IPS-NIHi11 (cell line): ENCODE results near the gene ANXA7.

Experiments used
- DNase-seq: peaks from one replicate; pipeline ENCODE4 v3.0.0; 2012; ENCODE audit warnings: mixed read lengths, low spot score

ANXA7 gene

GRCh38 chr10:73413528-73414229 is at the start of gene ANXA7:
Gene ANXA7 (minus strand): TSS chr10:73414058. CDS start chr10:73400856, 13,202 bp downstream.
- peak; percentile 99 for DNase-seq

- DNase-seq = no peak
These were observed 47.0 kb upstream of the ANXA7 start for GRCh38 chr10:73460897-73461296.

- no peak for DNase-seq
These were observed 45.9 kb upstream of the ANXA7 start for GRCh38 chr10:73459683-73460314.

GRCh38 chr10:73456187-73456890 is 42.5 kb upstream of the ANXA7 start:
- DNase-seq = no peak

- DNase-seq = no peak
These were observed 35.3 kb upstream of the ANXA7 start for GRCh38 chr10:73449113-73449512.

DNA sequence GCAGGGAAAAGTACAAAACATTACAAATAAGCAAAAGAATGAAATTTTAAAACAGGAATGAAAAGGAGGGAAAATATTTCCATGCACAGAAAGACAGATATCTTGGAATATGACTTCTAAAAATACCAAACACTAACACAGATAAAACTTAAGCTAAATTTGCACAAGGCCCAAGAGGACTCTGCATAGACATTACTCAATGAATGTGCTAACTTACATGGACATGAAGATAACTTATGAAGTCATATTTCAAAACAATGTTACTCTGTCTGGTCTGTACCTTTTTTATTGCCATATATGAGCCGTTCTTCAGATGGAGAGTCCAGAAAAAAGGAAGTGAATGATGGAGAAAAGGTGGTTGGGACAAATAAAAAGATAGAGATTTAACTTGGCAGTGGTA is 34.5 kb upstream of the ANXA7 start:
- DNase-seq = no peak

DNA sequence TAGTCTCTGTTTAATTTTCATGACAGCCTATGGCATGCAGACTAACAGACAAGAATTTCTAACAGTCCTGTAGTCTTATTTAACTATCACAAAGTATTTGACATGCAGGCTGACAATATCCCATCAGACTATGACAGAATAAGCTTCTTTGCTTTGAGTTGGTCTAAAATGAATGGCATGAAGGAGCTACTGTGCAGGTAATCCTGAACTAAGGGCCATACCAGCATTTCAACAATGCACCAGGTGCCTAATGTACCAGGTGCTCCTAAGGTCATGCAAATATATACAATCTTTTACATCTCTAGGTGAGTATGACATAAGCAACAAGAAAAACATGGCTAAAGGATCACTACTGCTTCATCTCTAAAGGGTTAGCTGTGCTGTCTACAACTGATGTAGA is 33.1 kb upstream of the ANXA7 start:
- no peak for DNase-seq

GRCh38 chr10:73444457-73444856 is 30.6 kb upstream of the ANXA7 start:
- no peak for DNase-seq

DNA sequence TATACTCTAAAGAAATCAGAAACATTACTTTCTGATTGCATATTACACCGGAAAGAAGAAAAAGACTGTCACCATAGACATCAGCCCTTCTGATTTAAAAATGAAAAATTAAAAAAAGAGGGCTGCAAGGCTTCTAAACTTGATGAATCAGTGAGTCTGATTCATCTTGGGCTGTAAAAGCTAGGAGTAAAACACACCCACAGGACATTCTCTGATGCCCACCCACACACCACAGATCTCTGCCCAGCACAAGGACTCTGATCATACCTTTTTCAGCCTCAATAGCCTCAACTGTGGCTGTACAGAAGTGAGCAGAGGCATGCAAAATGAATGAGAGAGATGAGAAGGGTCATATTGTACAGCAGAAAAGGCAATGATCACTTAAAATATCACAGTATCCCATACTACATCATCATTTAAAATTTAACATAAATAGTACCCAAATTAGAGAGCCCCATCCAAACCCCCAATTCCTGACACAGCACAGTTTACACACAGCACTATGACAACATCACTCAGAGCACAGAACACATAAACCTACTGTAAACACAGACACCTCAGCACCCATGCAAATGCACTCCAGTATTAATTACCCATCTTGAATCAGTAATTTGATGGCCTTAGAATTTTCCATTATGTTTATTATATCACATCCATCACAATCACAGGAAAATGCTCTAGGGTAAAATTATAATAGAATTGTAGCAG is 25.9 kb upstream of the ANXA7 start:
- no peak for DNase-seq

- DNase-seq = no peak
These were observed 25.2 kb upstream of the ANXA7 start for GRCh38 chr10:73439055-73439454.

GRCh38 chr10:73433538-73433867 is 19.6 kb upstream of the ANXA7 start, which contains the start of gene MSS51:
Gene MSS51 (minus strand): TSS chr10:73433561. CDS start chr10:73428284, 5,277 bp downstream.
- DNase-seq = no peak

DNA sequence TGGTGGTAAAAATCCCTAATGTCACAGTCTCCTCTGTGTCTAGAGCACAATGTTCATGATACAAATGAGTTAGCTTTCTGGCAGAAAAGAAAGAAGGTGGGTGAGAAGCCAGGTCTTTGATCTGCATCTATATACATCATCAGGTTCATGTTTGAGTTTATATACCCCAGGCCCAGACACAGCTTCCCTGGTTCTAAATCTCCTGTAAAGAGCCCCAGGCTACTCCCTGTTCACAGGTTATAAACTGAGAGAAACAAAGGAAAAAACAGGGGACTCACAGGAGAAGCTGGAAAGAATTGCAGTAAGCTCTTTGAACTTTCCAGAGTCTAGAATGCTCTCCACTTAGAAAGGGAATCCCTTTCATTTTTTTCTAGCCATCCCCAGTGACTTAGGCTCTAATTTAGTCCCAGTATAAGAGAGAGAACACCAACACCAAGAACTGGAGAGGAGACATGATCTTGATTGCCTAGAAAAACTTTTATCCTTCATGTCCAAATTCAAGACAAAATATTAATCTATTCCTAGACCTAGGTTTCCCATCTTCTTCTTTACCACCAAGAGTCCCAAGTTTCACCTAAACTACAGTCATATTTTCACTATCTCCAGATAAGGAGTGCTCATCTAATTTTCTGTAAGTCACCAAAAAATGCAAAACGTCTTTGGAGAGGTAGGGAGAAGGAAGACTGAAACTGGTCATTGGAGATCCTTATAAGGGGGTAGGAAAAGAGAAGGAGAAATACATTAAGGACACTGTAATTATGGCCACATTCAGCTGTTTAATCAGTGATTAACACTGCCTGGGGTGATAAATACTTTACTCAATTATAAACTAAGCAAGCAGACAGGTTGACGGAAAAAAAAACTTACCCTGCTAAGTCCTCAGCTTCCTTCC is 19.0 kb upstream of the ANXA7 start:
- no peak for DNase-seq

DNA sequence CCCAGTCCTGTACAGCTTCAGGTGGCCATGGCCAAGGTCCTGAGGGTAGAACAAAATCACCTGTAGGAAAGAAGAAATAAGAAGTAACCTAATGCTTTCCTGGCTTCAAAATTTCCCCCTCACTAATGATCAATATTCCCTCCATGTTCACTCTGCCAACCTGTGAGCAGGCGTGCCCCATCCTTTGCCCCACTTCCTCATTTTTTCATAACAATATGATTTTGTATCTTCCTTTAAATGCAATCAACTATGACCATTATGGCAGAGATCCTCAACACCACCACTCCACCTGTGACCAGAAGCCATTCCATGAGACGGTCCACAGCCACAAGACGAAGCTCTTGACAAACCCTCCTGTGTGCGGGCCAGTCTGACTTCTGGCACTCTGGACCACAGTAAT is 12.5 kb upstream of the ANXA7 start:
- no peak for DNase-seq

DNA sequence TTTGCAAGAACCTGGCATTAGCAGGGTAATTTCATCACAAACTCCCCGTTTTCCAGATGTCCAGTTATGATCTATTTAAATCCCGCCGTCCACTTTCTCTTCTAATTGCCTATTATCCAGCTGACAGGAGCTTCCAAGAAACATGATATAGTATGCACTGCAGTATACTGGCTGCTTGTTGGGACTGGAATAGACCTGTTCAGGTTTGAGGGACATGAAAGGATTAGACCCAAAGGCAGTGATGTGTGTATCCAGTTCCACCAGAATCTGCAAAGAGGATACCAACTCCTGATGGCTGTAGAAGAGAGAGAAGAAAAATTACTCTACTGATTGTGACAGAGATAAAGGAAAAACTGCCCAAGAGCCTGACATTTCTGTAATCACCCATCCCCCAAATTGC is 10.6 kb upstream of the ANXA7 start:
- no peak for DNase-seq

GRCh38 chr10:73423309-73423708 is 9.5 kb upstream of the ANXA7 start:
- DNase-seq = no peak

DNA sequence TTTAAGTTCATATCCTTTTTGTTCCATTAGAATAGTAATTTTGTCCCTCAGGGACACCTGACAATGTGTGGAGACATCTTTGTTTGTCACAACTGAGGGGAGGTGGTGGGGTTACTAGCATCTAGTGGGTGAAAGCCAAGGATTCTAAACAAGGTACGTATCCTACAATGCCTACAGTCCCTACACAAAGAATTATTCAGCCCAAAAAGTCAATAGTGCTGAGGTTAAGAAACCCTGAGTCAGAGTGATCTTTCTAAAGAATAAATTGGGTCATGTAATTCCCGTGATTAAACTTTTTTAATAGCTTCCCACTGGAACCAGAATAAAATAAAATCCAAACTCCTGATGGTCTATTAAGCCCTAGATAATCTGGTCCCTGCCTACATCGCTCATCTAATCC is 2.7 kb upstream of the ANXA7 start:
- no peak for DNase-seq

DNA sequence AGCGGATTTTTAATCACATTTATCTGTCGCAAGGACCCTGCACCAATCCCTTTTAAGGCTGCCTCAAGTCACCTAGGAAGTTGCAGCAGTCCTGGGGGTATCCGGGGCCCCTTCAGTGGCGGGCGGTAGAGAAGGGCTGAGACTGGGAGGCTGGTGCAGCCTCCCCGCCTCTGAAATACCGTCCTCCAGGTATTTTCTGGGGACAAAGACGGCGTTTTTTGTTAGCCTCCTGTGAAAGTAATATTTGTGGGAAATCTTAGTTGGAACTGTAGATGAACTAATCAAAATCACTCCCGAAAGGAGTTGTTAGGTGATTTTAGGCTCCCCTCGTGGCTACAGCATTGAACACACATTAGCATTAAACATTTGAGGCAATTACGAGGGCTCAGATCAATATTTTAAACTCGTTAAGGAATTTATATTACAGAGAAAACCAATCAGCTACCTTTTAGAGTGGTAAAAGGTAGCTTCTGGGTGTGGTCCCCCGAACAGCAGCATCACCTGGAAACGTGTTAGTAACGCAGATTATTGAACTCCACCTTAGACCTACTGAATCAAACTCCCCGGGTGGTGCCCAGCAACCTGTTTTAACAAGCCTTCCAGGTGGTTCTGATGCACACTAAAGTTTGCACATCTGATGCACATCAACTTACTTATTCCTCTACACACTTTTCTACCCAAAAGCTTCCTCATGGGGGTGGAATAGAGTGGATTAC is 530 bp upstream of the ANXA7 start:
- DNase-seq = no peak

- peak; percentile 47 for DNase-seq
These were observed 740 bp downstream of the ANXA7 start for GRCh38 chr10:73413108-73413527.

DNA sequence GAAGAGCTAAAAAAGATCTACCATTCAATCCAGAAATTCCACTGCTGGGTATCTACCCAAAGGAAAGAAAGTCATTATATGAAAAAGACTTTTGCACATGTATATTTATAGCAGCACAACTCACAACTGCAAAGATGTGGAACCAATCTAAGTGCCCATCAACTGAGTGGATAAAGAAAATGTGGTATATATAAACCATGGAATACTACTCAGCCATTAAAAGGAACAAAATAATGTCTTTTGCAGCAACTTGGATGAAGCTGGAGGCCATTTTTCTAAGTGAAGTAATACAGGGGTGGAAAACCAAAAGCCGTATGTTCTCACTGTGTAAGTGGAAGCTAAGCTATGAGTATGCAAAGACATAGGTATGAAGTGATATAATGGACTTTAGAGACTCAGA is 3.0 kb downstream of the ANXA7 start:
- DNase-seq = no peak

- DNase-seq = no peak
These were observed 4.8 kb downstream of the ANXA7 start for GRCh38 chr10:73408978-73409521.

- DNase-seq = no peak
These were observed 5.8 kb downstream of the ANXA7 start for GRCh38 chr10:73408061-73408460.
